GM12878 (cell line): ENCODE results near the gene BCAS4. TPM values are rescaled to one million over a fixed set of nuclear protein-coding genes. Genes with fewer than 3 reads are reported as not detected.
"Not testable (repeated sequence)": the region's sequence is repeated elsewhere in the genome, so short reads cannot be mapped to it uniquely, and the experiment has no call there.

Experiments used
- ATAC-seq: fragments of 200-7000 bp; cut with Tn5 transposase; 3 replicates; pipeline ENCODE4 v1.9.1; 2020; ENCODE audit warnings: mild to moderate bottlenecking, moderate library complexity
- BruUV-seq: library from RNA; stranded (reverse); fragments of 400-500 nt; replicated peaks from 2 replicates; lab custom pipeline; 2021; lab: Mats Ljungman, UMichigan
- CTCF ChIA-PET: fragments of 300-600 bp; sonication (Branson Sonifier 250); formaldehyde crosslinking; extraction: SDS; loops from one replicate; lab custom pipeline; 2021; ENCODE audit warnings: inconsistent platforms; lab: Yijun Ruan, JAX
- POLR2A ChIA-PET: fragments of 350-600 bp; formaldehyde crosslinking; extraction: SDS; loops from one replicate; lab custom pipeline; 2021; ENCODE audit warnings: inconsistent platforms; lab: Charles Lee
- RAD21 ChIA-PET: fragments of 300-600 bp; sonication (Branson Sonifier 250); formaldehyde crosslinking; loops from one replicate; lab custom pipeline; 2023; ENCODE audit warnings: antibody characterized with exemption; ENCODE audit not compliant: unreplicated experiment; lab: Charles Lee
- SMC1A ChIA-PET: fragments of 300-600 bp; sonication (Branson Sonifier 250); formaldehyde crosslinking; loops from one replicate; lab custom pipeline; 2023; ENCODE audit not compliant: unreplicated experiment, uncharacterized antibody; lab: Charles Lee
- DNase-seq: peaks from one replicate; pipeline ENCODE4 v3.0.0-alpha.2; 2011; ENCODE audit warnings: low read depth, low spot score
- FAIRE-seq: peaks from 3 replicates; lab custom pipeline; 2011; peaks lifted over from hg19 to GRCh38; lab: Jason Lieb, UNC
- H2AFZ ChIP-seq: 2 replicates; pipeline ENCODE4 v1.6.0; 2011; ENCODE audit warnings: low read depth, low read length, control low read depth; ENCODE audit not compliant: control insufficient read depth
- H3K27ac ChIP-seq: 2 replicates; pipeline ENCODE4 v1.5.1; 2011; ENCODE audit warnings: control low read depth; ENCODE audit not compliant: control insufficient read depth, insufficient read depth
- H3K27me3 ChIP-seq, 2 experiments: replicated peaks in 1 of 2; 2 replicates each; pipeline versions ENCODE4 v1.6.0 to v1.6.1; 2011; ENCODE audit warnings: low read length in 1 of 2; ENCODE audit not compliant: control insufficient read depth in 2 of 2, insufficient read depth in 2 of 2
- H3K36me3 ChIP-seq, 2 experiments: 2 replicates each; pipeline ENCODE4 v1.5.1; 2011; ENCODE audit warnings: low read length in 1 of 2; ENCODE audit not compliant: control insufficient read depth in 2 of 2, insufficient read depth in 2 of 2
- H3K4me1 ChIP-seq: 2 replicates; pipeline ENCODE4 v1.6.1; 2011; ENCODE audit warnings: mild to moderate bottlenecking, low read length, moderate library complexity, mixed read lengths; ENCODE audit not compliant: control insufficient read depth, insufficient read depth
- H3K4me2 ChIP-seq: 2 replicates; pipeline ENCODE4 v1.6.0; 2011; ENCODE audit warnings: control low read depth; ENCODE audit not compliant: control insufficient read depth, insufficient read depth
- H3K4me3 ChIP-seq: fragments of 200-600 bp; sonication (generic); 2 replicates; pipeline ENCODE4 v1.5.1; 2016
- H3K79me2 ChIP-seq: 2 replicates; pipeline ENCODE4 v1.6.0; 2011; ENCODE audit warnings: low read length; ENCODE audit not compliant: control insufficient read depth, insufficient read depth
- H3K9ac ChIP-seq: 2 replicates; pipeline ENCODE4 v1.8.0; 2011; ENCODE audit warnings: low read length, control low read depth, mixed read lengths; ENCODE audit not compliant: control insufficient read depth, insufficient read depth
- H3K9me3 ChIP-seq: replicated peaks from 3 replicates; pipeline ENCODE4 v1.5.1; 2011; ENCODE audit warnings: mild to moderate bottlenecking, low read length; ENCODE audit not compliant: control insufficient read depth, insufficient read depth
- H4K20me1 ChIP-seq: 2 replicates; pipeline ENCODE4 v1.6.0; 2011; ENCODE audit not compliant: control insufficient read depth, insufficient read depth
- ETV6 ChIP-seq, 2 experiments: fragments of 450-650 bp in 1 of 2; IDR thresholded peaks in 1 of 2; conservative IDR thresholded peaks in 1 of 2; 2 replicates each; pipeline ENCODE4 v1.6.1; 2014; ENCODE audit warnings: antibody characterized with exemption in 1 of 2, borderline replicate concordance in 1 of 2, low read depth in 1 of 2, mild to moderate bottlenecking in 1 of 2, moderate library complexity in 1 of 2
- JUND ChIP-seq: IDR thresholded peaks from 2 replicates; pipeline ENCODE4 v1.6.1; 2012; ENCODE audit warnings: low read depth, mild to moderate bottlenecking, low read length, improper control_type of control experiment, moderate library complexity
- NBN ChIP-seq: fragments of 450-650 bp; IDR thresholded peaks from 2 replicates; pipeline ENCODE4 v1.6.1; 2016
- ZNF687 ChIP-seq: fragments of 450-650 bp; IDR thresholded peaks from 2 replicates; pipeline ENCODE4 v1.6.1; 2017; ENCODE audit warnings: mild to moderate bottlenecking, moderate library complexity
- WGBS: methylation state at CpG from one replicate; pipeline ENCODE4 v1.1.6; 2016; ENCODE audit warnings: low lambda C conversion rate; ENCODE audit not compliant: insufficient replicate concordance, insufficient coverage; ENCODE audit errors: missing lambda C conversion rate; 5-methylcytosine and 5-hydroxymethylcytosine counted together
- in situ Hi-C: fragments of 300-500 bp; cut with MboI; formaldehyde crosslinking; loops from 9 replicates; pipeline ENCODE4 v1.14.3; 2018; ENCODE audit warnings: mixed read lengths
- intact Hi-C: fragments of 100-400 bp; cut with micrococcal nuclease; formaldehyde crosslinking; loops from one replicate; pipeline ENCODE4 v1.14.2; 2022; ENCODE audit not compliant: unreplicated experiment
- polyA plus RNA-seq, 11 experiments: library from polyadenylated mRNA; depleted of rRNA in 4 of 11; unstranded in 6 of 11; stranded (reverse) in 5 of 11; fragments of >200 nt; fragmentation: Nextera tagmentation in 4 of 11; fragmentation: Illumina TruSeq in 1 of 11; extraction: Ambion mirVana in 4 of 11; extraction: Trizol in 1 of 11; gene quantifications; 1 replicate in 1 of 11; 2 replicates in 10 of 11; pipeline versions ENCODE4 v1.2.1 to v1.2.3, GENCODE V29; 2011 to 2016; ENCODE audit warnings: inconsistent platforms in 2 of 11, missing spikeins in 2 of 11, low read depth in 1 of 11
- total RNA-seq, 4 experiments: library from RNA; depleted of rRNA in 3 of 4; stranded (reverse); fragments of >200 nt in 3 of 4; fragmentation: Illumina TruSeq in 1 of 4; extraction: Trizol in 1 of 4; gene quantifications; 2 replicates each; pipeline versions ENCODE4 v1.2.1 to v1.2.3, GENCODE V29; 2013 to 2021
- TF ChIP-seq, protein P1 (sequence below): IDR thresholded peaks from 2 replicates; pipeline ENCODE4 v1.6.1; 2012; ENCODE audit warnings: low read length, inconsistent platforms

The BCAS4 gene
- total and polyA plus RNA-seq, 10 of the 15 experiments (the other 5 are each of a cell fraction or from before 2014, with no cell fraction given): 14.8 to 214 (median 65.3) TPM

- TF ChIP-seq, protein P1, sequence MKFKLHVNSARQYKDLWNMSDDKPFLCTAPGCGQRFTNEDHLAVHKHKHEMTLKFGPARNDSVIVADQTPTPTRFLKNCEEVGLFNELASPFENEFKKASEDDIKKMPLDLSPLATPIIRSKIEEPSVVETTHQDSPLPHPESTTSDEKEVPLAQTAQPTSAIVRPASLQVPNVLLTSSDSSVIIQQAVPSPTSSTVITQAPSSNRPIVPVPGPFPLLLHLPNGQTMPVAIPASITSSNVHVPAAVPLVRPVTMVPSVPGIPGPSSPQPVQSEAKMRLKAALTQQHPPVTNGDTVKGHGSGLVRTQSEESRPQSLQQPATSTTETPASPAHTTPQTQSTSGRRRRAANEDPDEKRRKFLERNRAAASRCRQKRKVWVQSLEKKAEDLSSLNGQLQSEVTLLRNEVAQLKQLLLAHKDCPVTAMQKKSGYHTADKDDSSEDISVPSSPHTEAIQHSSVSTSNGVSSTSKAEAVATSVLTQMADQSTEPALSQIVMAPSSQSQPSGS: no peak
Observed at GRCh38 chr20:50777373-50777772, 17.5 kb upstream of the BCAS4 start (continued).

DNA sequence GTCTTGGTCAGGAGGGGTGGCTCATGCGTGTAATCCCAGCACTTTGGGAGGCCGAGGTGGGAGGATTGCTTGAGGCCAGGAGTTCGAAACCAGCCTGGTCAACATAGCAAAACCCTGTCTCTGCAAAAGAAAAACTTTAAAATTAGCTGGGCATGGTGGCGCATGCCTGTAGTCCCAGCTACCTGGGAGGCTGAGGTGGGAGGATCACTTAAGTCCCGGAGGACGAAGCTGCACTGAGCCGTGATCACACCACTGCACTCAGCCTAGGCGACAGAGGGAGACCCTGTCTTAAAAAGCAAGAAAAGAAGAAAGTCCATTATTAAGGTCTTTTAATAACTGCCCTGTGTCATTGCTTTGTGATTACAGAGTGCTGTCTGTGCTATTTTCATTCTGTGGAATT lies 15.9 kb upstream of the BCAS4 start:
- intact Hi-C loops, H3K27me3 ChIP-seq, H3K79me2 ChIP-seq, in situ Hi-C loops, H4K20me1 ChIP-seq, H3K36me3 ChIP-seq, H3K9me3 ChIP-seq, H3K4me2 ChIP-seq, POLR2A ChIA-PET, H3K27ac ChIP-seq, RAD21 ChIA-PET, BruUV-seq, ATAC-seq, H2AFZ ChIP-seq: not testable (repeated sequence)
- SMC1A ChIA-PET: interaction anchor here (0.6 to 1.1 kb wide), 2 partner anchors 10 to 793 kb away, joined by 3 read pairs; no protein-coding TSS in a partner anchor
- WGBS: 62% methylated on average over 8 of the region's 8 CpGs
- CTCF ChIA-PET: interaction anchor here (0.6 to 2.1 kb wide), 4 partner anchors 9 to 150 kb away, joined by 3 to 10 read pairs (median 6); partner anchors contain the start of gene BCAS4
- peak in 1 of 2 experiments; percentile 21; a peak in 1 of 4 replicates for TF ChIP-seq ETV6 (conservative IDR thresholded peaks at IDR 0.05 in 1 of 2, IDR thresholded peaks at IDR 0.05 in 1 of 2; ENCODE audit: borderline replicate concordance in 1 of 2, low read depth in 1 of 2)
- TF ChIP-seq, all 136 proteins: peak for 1; not testable (repeated sequence) for 135
- H3K9ac ChIP-seq, H3K4me1 ChIP-seq, DNase-seq, H3K4me3 ChIP-seq, FAIRE-seq: not testable (repeated sequence)

GRCh38 chr20:50783390-50783789 lies 11.5 kb upstream of the BCAS4 start:
- intact Hi-C loops (no loop called here), in situ Hi-C loops (no loop called here)
- no TSS peak for BruUV-seq
- CTCF ChIA-PET: interaction anchor here (0.7 to 1.6 kb wide), 3 partner anchors 11 to 34 kb away, joined by 3 to 4 read pairs (median 4); partner anchors contain the start of gene BCAS4
- 15% methylated on average over 2 of the region's 2 CpGs for WGBS
- FAIRE-seq (no peak), ATAC-seq (no peak), DNase-seq (no peak)
- Histone ChIP-seq H3K27ac (no peak overlapping the region), H3K27me3 (no peaks in the 10 kb centered on the region; a peak in 1 of 4 replicates), H4K20me1 (no peaks in the 10 kb centered on the region), H3K4me3 (no peak overlapping the region), H3K4me1 (no peaks in the 10 kb centered on the region), H3K9me3 (no peaks in the 10 kb centered on the region), H3K9ac (no peak overlapping the region), H2AFZ (no peak overlapping the region), H3K4me2 (no peak overlapping the region), H3K36me3 (no peaks in the 10 kb centered on the region), H3K79me2 (no peaks in the 10 kb centered on the region)
- no peak for TF ChIP-seq JUND
- no peak for TF ChIP-seq NBN
- no peak for TF ChIP-seq ZNF687
- SMC1A ChIA-PET: no interaction called here
- POLR2A ChIA-PET: no interaction called here
- RAD21 ChIA-PET: no interaction called here
